Astrocyte (in vitro differentiated cells and primary cell): Measurements from ENCODE around the gene SON.

Experiments used
- CTCF ChIP-seq: IDR thresholded peaks from 2 replicates; pipeline ENCODE4 v1.5.1; 2011; ENCODE audit warnings: low read depth, mild to moderate bottlenecking, inconsistent platforms, low read length, moderate library complexity; ENCODE audit not compliant: insufficient read depth
- EZH2 ChIP-seq: IDR thresholded peaks from 2 replicates; pipeline ENCODE4 v1.6.1; 2012; ENCODE audit warnings: mild to moderate bottlenecking, low read length, inconsistent platforms; ENCODE audit not compliant: insufficient read depth

DNA sequence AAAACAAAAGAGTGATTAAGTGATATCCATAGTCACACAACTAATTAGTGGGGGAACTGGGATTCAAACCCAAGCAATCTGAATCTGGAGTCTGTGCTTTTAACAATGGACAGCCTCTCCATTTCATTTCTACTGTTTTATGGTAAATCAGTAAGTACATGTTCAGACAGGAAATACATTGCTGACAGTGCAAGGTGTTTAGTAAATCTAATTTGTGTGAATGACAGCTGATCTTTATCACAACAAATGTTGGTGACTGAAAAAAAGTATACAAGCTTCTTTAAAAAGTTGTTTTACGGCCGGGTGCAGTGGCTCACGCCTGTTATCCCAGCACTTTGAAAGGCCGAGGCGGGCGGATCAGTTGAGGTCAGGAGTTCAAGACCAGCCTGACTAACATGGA is 25.1 kb downstream of the SON start:
- TF ChIP-seq CTCF: no peak
- no peak for TF ChIP-seq EZH2
